ENCODE measurements around the gene NPAS1. TPM values are rescaled to one million over a fixed set of nuclear protein-coding genes. Genes with fewer than 3 reads are reported as not detected.

The NPAS1 gene
- total and polyA plus RNA-seq, 2 of the 8 experiments (the other 6 are each of a cell fraction or from before 2014, with no cell fraction given) = 9.9 to 13.9 TPM

DNA sequence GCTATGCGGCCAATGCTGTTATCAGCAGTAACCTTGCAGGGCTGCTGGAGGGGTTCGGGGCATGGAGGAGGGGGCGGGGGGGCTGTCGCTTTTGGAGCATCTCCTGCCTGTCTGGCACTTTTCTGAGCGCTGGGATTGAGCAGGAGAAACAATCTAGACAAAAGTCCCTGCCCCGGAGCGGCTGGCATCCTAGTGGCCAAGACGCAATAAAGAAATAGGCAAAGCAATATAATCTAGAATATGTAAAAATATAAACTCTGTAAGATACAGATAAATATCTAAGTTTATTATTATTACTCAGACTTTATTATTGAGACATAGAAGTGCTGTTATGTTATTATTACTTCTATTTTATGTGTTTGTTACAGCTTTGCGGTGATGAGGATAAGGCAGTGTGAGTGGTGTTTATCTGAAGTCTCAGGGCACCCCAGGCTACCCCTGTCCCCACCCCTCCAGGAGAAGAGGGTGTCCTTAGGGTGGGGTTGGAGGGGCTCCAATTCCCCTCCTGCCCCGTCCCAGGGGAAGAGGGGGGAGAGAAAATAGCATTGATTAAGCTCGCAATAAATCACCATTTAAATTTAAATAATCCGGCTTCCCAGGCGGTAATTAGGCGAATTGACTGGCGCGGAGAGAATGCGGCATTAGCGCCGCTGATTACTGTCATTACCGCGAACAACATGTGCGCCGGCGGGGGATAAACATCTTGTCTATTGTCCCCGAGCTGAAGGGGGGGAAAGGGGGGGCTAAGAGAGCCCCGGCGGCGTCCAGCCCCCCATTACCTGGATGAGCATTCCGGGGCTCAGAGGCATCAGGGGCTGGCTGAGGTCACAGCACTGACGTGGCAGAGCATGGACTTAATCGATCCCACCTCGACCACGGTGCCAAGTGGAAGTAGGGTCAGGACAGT, 3.2 kb downstream of the NPAS1 start (continued):
- TF ChIP-seq, protein P1, sequence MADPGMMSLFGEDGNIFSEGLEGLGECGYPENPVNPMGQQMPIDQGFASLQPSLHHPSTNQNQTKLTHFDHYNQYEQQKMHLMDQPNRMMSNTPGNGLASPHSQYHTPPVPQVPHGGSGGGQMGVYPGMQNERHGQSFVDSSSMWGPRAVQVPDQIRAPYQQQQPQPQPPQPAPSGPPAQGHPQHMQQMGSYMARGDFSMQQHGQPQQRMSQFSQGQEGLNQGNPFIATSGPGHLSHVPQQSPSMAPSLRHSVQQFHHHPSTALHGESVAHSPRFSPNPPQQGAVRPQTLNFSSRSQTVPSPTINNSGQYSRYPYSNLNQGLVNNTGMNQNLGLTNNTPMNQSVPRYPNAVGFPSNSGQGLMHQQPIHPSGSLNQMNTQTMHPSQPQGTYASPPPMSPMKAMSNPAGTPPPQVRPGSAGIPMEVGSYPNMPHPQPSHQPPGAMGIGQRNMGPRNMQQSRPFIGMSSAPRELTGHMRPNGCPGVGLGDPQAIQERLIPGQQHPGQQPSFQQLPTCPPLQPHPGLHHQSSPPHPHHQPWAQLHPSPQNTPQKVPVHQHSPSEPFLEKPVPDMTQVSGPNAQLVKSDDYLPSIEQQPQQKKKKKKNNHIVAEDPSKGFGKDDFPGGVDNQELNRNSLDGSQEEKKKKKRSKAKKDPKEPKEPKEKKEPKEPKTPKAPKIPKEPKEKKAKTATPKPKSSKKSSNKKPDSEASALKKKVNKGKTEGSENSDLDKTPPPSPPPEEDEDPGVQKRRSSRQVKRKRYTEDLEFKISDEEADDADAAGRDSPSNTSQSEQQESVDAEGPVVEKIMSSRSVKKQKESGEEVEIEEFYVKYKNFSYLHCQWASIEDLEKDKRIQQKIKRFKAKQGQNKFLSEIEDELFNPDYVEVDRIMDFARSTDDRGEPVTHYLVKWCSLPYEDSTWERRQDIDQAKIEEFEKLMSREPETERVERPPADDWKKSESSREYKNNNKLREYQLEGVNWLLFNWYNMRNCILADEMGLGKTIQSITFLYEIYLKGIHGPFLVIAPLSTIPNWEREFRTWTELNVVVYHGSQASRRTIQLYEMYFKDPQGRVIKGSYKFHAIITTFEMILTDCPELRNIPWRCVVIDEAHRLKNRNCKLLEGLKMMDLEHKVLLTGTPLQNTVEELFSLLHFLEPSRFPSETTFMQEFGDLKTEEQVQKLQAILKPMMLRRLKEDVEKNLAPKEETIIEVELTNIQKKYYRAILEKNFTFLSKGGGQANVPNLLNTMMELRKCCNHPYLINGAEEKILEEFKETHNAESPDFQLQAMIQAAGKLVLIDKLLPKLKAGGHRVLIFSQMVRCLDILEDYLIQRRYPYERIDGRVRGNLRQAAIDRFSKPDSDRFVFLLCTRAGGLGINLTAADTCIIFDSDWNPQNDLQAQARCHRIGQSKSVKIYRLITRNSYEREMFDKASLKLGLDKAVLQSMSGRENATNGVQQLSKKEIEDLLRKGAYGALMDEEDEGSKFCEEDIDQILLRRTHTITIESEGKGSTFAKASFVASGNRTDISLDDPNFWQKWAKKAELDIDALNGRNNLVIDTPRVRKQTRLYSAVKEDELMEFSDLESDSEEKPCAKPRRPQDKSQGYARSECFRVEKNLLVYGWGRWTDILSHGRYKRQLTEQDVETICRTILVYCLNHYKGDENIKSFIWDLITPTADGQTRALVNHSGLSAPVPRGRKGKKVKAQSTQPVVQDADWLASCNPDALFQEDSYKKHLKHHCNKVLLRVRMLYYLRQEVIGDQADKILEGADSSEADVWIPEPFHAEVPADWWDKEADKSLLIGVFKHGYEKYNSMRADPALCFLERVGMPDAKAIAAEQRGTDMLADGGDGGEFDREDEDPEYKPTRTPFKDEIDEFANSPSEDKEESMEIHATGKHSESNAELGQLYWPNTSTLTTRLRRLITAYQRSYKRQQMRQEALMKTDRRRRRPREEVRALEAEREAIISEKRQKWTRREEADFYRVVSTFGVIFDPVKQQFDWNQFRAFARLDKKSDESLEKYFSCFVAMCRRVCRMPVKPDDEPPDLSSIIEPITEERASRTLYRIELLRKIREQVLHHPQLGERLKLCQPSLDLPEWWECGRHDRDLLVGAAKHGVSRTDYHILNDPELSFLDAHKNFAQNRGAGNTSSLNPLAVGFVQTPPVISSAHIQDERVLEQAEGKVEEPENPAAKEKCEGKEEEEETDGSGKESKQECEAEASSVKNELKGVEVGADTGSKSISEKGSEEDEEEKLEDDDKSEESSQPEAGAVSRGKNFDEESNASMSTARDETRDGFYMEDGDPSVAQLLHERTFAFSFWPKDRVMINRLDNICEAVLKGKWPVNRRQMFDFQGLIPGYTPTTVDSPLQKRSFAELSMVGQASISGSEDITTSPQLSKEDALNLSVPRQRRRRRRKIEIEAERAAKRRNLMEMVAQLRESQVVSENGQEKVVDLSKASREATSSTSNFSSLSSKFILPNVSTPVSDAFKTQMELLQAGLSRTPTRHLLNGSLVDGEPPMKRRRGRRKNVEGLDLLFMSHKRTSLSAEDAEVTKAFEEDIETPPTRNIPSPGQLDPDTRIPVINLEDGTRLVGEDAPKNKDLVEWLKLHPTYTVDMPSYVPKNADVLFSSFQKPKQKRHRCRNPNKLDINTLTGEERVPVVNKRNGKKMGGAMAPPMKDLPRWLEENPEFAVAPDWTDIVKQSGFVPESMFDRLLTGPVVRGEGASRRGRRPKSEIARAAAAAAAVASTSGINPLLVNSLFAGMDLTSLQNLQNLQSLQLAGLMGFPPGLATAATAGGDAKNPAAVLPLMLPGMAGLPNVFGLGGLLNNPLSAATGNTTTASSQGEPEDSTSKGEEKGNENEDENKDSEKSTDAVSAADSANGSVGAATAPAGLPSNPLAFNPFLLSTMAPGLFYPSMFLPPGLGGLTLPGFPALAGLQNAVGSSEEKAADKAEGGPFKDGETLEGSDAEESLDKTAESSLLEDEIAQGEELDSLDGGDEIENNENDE (IDR thresholded peaks at IDR 0.05; ENCODE audit: insufficient replicate concordance, low read length) = no peak
- TF ChIP-seq, protein P2, sequence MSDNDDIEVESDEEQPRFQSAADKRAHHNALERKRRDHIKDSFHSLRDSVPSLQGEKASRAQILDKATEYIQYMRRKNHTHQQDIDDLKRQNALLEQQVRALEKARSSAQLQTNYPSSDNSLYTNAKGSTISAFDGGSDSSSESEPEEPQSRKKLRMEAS (IDR thresholded peaks at IDR 0.05) = peak; percentile 60
